NCI-H187 treated with DMSO at 0.1 percent for 48 hours (cell line): ENCODE measurements around the gene STIP1.

ENCODE experiments used
- DNase-seq: peaks from one replicate; lab custom pipeline; 2025; lab: John Stamatoyannopoulos, UW

STIP1 gene

GRCh38 chr11:64251016-64251752 lies 65.2 kb downstream of the STIP1 start, which contains the start of gene PLCB3:
TSS of gene PLCB3 (plus strand) at chr11:64251530. CDS start at chr11:64251650, 120 bp downstream.
- DNase-seq, result no peak

GRCh38 chr11:64251753-64252002 lies 65.7 kb downstream of the STIP1 start:
- DNase-seq, result no peak

GRCh38 chr11:64252003-64252872 lies 66.3 kb downstream of the STIP1 start:
- no peak for DNase-seq

GRCh38 chr11:64253043-64253442 lies 67.1 kb downstream of the STIP1 start:
- DNase-seq, result no peak

GRCh38 chr11:64253481-64253880 lies 67.5 kb downstream of the STIP1 start:
- DNase-seq, result no peak
